ENCODE data around the gene ARID5B.

The ARID5B gene

DNA sequence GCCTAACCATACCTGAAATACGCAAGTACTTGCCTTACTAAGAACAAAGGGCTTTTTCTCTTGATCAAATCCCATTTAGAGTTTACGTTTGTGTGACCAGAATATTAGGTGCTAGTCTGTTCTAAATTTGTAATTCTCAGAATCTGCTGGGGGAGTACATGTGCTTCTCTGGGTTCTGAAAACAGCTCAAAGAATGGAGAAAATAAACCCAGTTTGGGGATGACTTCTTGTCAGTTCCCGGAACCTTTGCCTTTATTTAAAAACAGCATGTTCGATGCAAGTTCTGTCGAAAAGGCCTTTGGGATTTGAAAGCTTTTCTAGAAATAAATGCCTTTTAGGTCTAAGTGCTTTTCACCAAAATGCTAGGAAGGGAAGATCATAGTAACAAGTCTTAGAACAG is 147.0 kb downstream of the ARID5B start:
- peak overlapping the region; percentile 79 for H3K27ac ChIP-seq (ENCODE audit: insufficient read depth, low read depth, low read length, poor library complexity, severe bottlenecking)
- H3K36me3 ChIP-seq (ENCODE audit: control insufficient read depth, insufficient read depth, low read length), result no peaks in the 10 kb centered on the region
- 84 to 88% methylated on average over 5 of the region's 5 CpGs for WGBS, 2 experiments
- H3K4me3 ChIP-seq (ENCODE audit: insufficient read depth, low read depth, low read length), result no peak overlapping the region
- peaks cover 38% of the 10 kb centered on the region for H3K4me1 ChIP-seq (ENCODE audit: control insufficient read depth, insufficient read depth, low read length)
- H3K27me3 ChIP-seq (ENCODE audit: control insufficient read depth, insufficient read depth, low read length, poor library complexity, severe bottlenecking), result peaks cover 9% of the 10 kb centered on the region
- H3K9me3 ChIP-seq (ENCODE audit: control insufficient read depth, low read length), result no peaks in the 10 kb centered on the region

GRCh38 chr10:62048919-62049623 is 147.6 kb downstream of the ARID5B start:
- H3K4me1 ChIP-seq (ENCODE audit: control insufficient read depth, insufficient read depth, low read length), result peaks cover 32% of the 10 kb centered on the region
- H3K4me3 ChIP-seq (ENCODE audit: insufficient read depth, low read depth, low read length), result peak overlapping the region; percentile 14
- H3K27ac ChIP-seq (ENCODE audit: insufficient read depth, low read depth, low read length, poor library complexity, severe bottlenecking), result peak overlapping the region; percentile 79
- no peaks in the 10 kb centered on the region for H3K9me3 ChIP-seq (ENCODE audit: control insufficient read depth, low read length)
- peaks cover 9% of the 10 kb centered on the region for H3K27me3 ChIP-seq (ENCODE audit: control insufficient read depth, insufficient read depth, low read length, poor library complexity, severe bottlenecking)
- no peaks in the 10 kb centered on the region for H3K36me3 ChIP-seq (ENCODE audit: control insufficient read depth, insufficient read depth, low read length)
- 17 to 18% methylated on average over 21 of the region's 21 CpGs for WGBS, 2 experiments

- peaks cover 32% of the 10 kb centered on the region for H3K4me1 ChIP-seq (ENCODE audit: control insufficient read depth, insufficient read depth, low read length)
- no peaks in the 10 kb centered on the region for H3K9me3 ChIP-seq (ENCODE audit: control insufficient read depth, low read length)
- H3K36me3 ChIP-seq (ENCODE audit: control insufficient read depth, insufficient read depth, low read length), result no peaks in the 10 kb centered on the region
Observed at GRCh38 chr10:62049624-62050345, 148.3 kb downstream of the ARID5B start.

DNA sequence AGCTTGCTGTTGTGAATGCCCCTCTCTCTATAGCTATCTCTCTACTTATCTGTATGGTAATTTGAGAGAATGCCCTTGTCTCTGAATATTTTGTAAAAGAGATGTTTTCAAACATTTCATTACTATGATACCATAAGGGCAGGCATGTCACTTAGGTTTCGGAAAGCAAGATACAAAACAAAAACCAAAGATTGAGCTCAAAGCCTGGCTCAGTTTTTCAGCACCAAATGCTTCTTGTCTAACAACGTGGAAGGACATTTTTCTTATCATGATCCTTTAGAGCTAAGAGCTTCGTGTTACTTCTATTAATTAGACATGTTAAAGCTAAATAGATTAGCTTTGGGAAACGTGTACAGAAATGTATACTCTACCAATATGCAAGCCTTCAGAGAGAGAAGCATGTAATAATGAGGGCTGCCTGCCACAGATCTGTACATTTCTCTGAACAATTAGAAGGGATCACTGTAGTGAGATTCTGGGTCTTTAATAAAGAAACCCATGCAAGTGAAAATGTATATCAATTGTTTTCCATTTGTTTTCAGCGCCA is 148.9 kb downstream of the ARID5B start:
- Histone ChIP-seq H3K36me3 (ENCODE audit: control insufficient read depth, insufficient read depth, low read length) (no peaks in the 10 kb centered on the region), H3K27me3 (ENCODE audit: control insufficient read depth, insufficient read depth, low read length, poor library complexity, severe bottlenecking) (peaks cover 9% of the 10 kb centered on the region), H3K4me1 (ENCODE audit: control insufficient read depth, insufficient read depth, low read length) (peaks cover 32% of the 10 kb centered on the region), H3K4me3 (ENCODE audit: insufficient read depth, low read depth, low read length) (no peak overlapping the region), H3K9me3 (ENCODE audit: control insufficient read depth, low read length) (no peaks in the 10 kb centered on the region), H3K27ac (ENCODE audit: insufficient read depth, low read depth, low read length, poor library complexity, severe bottlenecking) (no peak overlapping the region)
- 66 to 84% methylated on average over 3 to 5 of the region's 5 CpGs for WGBS, 2 experiments

More at GRCh38 chr10:62049624-62050345, 148.3 kb downstream of the ARID5B start:
- H3K4me3 ChIP-seq (ENCODE audit: insufficient read depth, low read depth, low read length), result peak overlapping the region; percentile 14
- WGBS, 2 experiments, result 54 to 70% methylated on average over 2 of the region's 2 CpGs
- H3K27me3 ChIP-seq (ENCODE audit: control insufficient read depth, insufficient read depth, low read length, poor library complexity, severe bottlenecking), result peaks cover 9% of the 10 kb centered on the region
- H3K27ac ChIP-seq (ENCODE audit: insufficient read depth, low read depth, low read length, poor library complexity, severe bottlenecking), result peak overlapping the region; percentile 74

DNA sequence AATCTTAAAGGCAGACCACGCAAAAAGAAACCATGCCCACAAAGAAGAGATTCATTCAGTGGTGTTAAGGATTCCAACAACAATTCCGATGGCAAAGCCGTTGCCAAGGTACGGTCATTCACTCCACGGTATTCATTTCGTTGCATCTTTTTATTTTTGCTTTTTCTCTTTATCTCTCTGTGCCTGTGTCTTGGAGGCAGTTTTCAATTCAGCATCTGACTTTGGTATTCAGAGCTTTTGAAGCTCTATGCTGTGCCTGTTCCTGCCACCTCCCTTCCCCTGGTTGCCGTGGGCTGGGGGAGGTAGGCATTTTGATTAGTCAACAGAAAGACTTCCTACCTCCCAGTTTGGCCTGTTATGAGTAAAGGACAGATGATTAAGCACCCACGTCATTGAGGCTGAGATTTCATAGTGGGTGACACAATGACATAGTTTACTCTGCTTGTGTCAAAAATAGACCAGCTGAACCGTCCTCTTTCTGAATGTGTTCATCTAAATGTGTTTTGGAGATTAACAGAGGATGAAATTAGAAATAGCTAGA is 149.5 kb downstream of the ARID5B start:
- H3K4me1 ChIP-seq (ENCODE audit: control insufficient read depth, insufficient read depth, low read length), result peaks cover 32% of the 10 kb centered on the region
- H3K36me3 ChIP-seq (ENCODE audit: control insufficient read depth, insufficient read depth, low read length), result no peaks in the 10 kb centered on the region
- H3K27ac ChIP-seq (ENCODE audit: insufficient read depth, low read depth, low read length, poor library complexity, severe bottlenecking), result no peak overlapping the region
- 69 to 76% methylated on average over 8 to 9 of the region's 9 CpGs for WGBS, 2 experiments
- H3K4me3 ChIP-seq (ENCODE audit: insufficient read depth, low read depth, low read length), result no peak overlapping the region
- no peaks in the 10 kb centered on the region for H3K9me3 ChIP-seq (ENCODE audit: control insufficient read depth, low read length)
- peaks cover 9% of the 10 kb centered on the region for H3K27me3 ChIP-seq (ENCODE audit: control insufficient read depth, insufficient read depth, low read length, poor library complexity, severe bottlenecking)

DNA sequence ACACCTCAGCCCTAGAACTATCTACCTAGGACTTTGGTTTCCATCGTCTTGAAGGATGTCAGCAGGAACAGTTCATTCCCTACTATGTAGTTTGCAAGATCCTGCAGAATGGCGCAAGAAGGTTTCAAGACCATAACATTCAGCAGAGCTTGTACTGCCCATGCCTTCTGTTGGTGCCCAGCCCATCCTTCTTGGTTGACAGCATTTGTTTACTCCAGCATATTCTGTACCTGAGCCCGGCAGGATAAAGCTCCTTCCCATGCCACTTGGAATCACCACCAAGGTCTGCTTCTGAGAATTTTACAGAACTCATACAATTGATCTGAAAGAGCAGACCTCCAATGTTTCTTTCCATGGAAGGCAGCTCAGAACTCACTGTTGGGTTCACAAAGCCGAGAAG is 150.8 kb downstream of the ARID5B start:
- H3K4me1 ChIP-seq (ENCODE audit: control insufficient read depth, insufficient read depth, low read length), result peaks cover 32% of the 10 kb centered on the region
- WGBS, 2 experiments, result 93 to 95% methylated on average over 4 of the region's 4 CpGs
- no peaks in the 10 kb centered on the region for H3K36me3 ChIP-seq (ENCODE audit: control insufficient read depth, insufficient read depth, low read length)
- H3K4me3 ChIP-seq (ENCODE audit: insufficient read depth, low read depth, low read length), result no peak overlapping the region
- peaks cover 9% of the 10 kb centered on the region for H3K27me3 ChIP-seq (ENCODE audit: control insufficient read depth, insufficient read depth, low read length, poor library complexity, severe bottlenecking)
- H3K27ac ChIP-seq (ENCODE audit: insufficient read depth, low read depth, low read length, poor library complexity, severe bottlenecking), result no peak overlapping the region
- H3K9me3 ChIP-seq (ENCODE audit: control insufficient read depth, low read length), result no peaks in the 10 kb centered on the region

GRCh38 chr10:62053860-62054259 is 152.4 kb downstream of the ARID5B start:
- H3K4me3 ChIP-seq (ENCODE audit: insufficient read depth, low read depth, low read length), result no peak overlapping the region
- WGBS, 2 experiments, result 83 to 96% methylated on average over 1 to 2 of the region's 2 CpGs
- H3K4me1 ChIP-seq (ENCODE audit: control insufficient read depth, insufficient read depth, low read length), result peaks cover 22% of the 10 kb centered on the region
- peaks cover under 1% of the 10 kb centered on the region for H3K27me3 ChIP-seq (ENCODE audit: control insufficient read depth, insufficient read depth, low read length, poor library complexity, severe bottlenecking)
- H3K27ac ChIP-seq (ENCODE audit: insufficient read depth, low read depth, low read length, poor library complexity, severe bottlenecking), result no peak overlapping the region
- H3K36me3 ChIP-seq (ENCODE audit: control insufficient read depth, insufficient read depth, low read length), result no peaks in the 10 kb centered on the region
- no peaks in the 10 kb centered on the region for H3K9me3 ChIP-seq (ENCODE audit: control insufficient read depth, low read length)

GRCh38 chr10:62054408-62054807 is 152.9 kb downstream of the ARID5B start:
- H3K36me3 ChIP-seq (ENCODE audit: control insufficient read depth, insufficient read depth, low read length), result no peaks in the 10 kb centered on the region
- H3K27ac ChIP-seq (ENCODE audit: insufficient read depth, low read depth, low read length, poor library complexity, severe bottlenecking), result no peak overlapping the region
- H3K4me1 ChIP-seq (ENCODE audit: control insufficient read depth, insufficient read depth, low read length), result peaks cover 18% of the 10 kb centered on the region
- H3K9me3 ChIP-seq (ENCODE audit: control insufficient read depth, low read length), result no peaks in the 10 kb centered on the region
- no peaks in the 10 kb centered on the region for H3K27me3 ChIP-seq (ENCODE audit: control insufficient read depth, insufficient read depth, low read length, poor library complexity, severe bottlenecking)
- H3K4me3 ChIP-seq (ENCODE audit: insufficient read depth, low read depth, low read length), result no peak overlapping the region

DNA sequence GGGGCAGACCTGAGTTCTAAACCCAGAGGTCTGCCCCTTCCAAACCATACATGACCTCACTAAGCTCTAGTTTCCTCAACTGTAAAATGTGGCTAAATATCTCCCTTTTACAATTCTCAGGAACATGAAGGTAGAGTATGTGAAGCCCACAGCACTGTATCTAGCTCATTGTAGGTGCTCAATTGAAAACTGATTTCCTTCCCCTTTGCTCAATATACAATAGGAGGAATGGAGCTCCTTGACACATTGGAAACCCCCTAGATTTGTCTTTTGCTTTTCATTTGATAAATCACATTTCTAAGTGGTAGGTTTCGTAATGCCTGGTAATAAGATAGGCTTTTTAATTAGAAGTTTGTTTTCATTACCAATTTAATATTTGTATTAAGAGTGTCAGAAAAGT is 153.3 kb downstream of the ARID5B start:
- no peak overlapping the region for H3K27ac ChIP-seq (ENCODE audit: insufficient read depth, low read depth, low read length, poor library complexity, severe bottlenecking)
- WGBS, 2 experiments, result no CpG with 5 or more reads among the region's 1 CpG
- no peak overlapping the region for H3K4me3 ChIP-seq (ENCODE audit: insufficient read depth, low read depth, low read length)
- peaks cover 14% of the 10 kb centered on the region for H3K4me1 ChIP-seq (ENCODE audit: control insufficient read depth, insufficient read depth, low read length)
- H3K27me3 ChIP-seq (ENCODE audit: control insufficient read depth, insufficient read depth, low read length, poor library complexity, severe bottlenecking), result no peaks in the 10 kb centered on the region
- no peaks in the 10 kb centered on the region for H3K9me3 ChIP-seq (ENCODE audit: control insufficient read depth, low read length)
- no peaks in the 10 kb centered on the region for H3K36me3 ChIP-seq (ENCODE audit: control insufficient read depth, insufficient read depth, low read length)

- no peak overlapping the region for H3K27ac ChIP-seq (ENCODE audit: insufficient read depth, low read depth, low read length, poor library complexity, severe bottlenecking)
- H3K4me1 ChIP-seq (ENCODE audit: control insufficient read depth, insufficient read depth, low read length), result peaks cover 3% of the 10 kb centered on the region
Observed at GRCh38 chr10:62056219-62056618, 154.7 kb downstream of the ARID5B start.

More at GRCh38 chr10:62056219-62056618, 154.7 kb downstream of the ARID5B start:
- Histone ChIP-seq H3K4me3 (ENCODE audit: insufficient read depth, low read depth, low read length) (no peak overlapping the region), H3K27me3 (ENCODE audit: control insufficient read depth, insufficient read depth, low read length, poor library complexity, severe bottlenecking) (no peaks in the 10 kb centered on the region), H3K9me3 (ENCODE audit: control insufficient read depth, low read length) (no peaks in the 10 kb centered on the region), H3K36me3 (ENCODE audit: control insufficient read depth, insufficient read depth, low read length) (no peaks in the 10 kb centered on the region)
- 77 to 100% methylated on average over 2 of the region's 2 CpGs for WGBS, 2 experiments
